Right hindlimb (tissue), 1 donor: Measurements from ENCODE around the gene TMEM170B.

ENCODE experiments used
- DNase-seq: peaks from one replicate; pipeline ENCODE4 v3.0.0-alpha.2; 2018

The TMEM170B gene

GRCh38 chr6:11586536-11586935 is 49.0 kb downstream of the TMEM170B start:
- no peak for DNase-seq

GRCh38 chr6:11589261-11589660 is 51.7 kb downstream of the TMEM170B start:
- no peak for DNase-seq

DNA sequence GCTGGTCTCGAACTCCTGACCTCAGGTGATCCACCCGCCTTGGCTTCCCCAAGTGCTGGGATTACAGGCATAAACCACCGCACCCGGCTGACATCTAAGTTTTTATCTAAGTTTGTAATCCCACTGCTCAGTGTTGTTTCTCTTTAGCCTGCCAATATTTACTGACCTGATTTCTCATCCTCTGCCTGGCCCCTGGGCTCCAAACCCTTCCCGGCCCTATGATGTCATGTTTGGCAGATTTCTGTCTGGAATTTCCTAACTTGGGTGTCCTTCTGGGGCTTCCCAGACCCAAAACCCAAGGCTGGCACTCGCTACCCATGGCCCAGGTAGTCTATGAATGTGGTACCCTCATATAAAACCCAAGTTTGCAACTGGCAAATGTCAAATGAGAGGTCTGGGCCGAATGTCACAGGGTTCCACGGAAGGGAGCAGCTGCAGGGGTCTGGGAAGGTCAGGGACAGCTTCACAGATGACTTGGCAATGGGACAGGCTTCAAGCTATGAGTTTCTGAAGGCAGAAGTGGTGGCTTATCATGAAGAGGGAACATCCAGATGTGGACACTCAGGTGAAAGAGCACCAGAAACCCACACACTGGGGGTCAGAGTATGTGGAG is 54.9 kb downstream of the TMEM170B start:
- DNase-seq = no peak

DNA sequence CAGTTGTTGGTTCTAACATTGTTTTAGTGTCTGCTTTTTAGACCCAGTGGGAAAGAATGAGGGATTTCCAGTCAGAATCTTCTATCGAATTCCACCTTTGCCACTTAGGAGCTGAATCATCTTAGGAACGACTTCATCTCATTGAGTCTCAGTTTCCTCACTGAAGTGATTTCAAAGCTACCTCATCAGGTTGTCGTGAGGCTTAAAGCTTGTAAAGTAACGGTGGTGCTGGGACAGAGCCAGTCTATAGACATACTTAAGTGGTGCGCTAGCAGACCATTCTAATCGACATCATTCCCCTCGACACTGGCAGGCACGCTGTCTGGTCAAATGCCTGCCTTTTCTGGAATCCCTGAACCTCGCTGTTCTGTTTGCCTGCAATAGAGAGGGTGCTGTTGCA is 55.5 kb downstream of the TMEM170B start:
- no peak for DNase-seq

- no peak for DNase-seq
Measured at GRCh38 chr6:11595903-11596302, 58.4 kb downstream of the TMEM170B start.

GRCh38 chr6:11596640-11597237 is 59.2 kb downstream of the TMEM170B start:
- DNase-seq = no peak

DNA sequence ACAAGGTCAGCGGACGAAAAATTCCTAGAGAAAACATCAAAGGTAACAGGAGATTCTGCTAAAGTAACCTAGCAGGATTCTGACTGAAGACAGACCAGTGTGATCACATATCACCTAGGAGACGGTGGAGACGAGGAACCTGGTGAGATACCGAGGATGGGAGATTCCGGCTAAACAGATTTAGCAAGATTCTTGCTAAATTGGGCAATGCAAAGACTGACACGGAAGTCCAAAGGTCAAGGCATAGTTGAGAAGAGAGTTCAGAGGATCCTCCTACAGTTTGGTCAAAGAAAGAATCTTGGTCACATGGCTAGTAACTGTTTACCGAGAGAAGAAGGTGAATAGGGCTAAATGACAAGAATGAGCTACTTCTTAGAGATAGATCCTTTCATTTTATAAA is 61.1 kb downstream of the TMEM170B start:
- no peak for DNase-seq

DNA sequence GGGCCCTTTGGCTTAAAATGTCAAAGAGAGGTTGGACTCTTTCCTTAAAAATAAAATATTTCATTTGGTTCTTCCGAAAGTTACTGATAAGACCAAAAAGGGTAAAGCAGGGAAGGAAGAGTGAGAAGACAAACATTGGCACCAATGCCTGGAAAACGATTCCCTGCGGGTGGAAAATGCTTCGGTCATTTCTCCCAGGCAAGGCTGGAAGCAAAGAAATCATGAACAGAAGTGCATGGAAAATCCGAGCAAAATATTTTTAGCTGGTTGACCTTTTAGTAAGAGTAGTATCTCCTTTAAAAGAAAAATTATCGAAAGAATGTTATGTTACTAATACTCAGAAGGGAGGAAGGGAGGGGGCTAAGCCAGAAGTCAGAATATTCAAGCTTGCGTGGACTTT is 62.7 kb downstream of the TMEM170B start:
- no peak for DNase-seq

- DNase-seq = no peak
Measured at GRCh38 chr6:11601776-11602605, 64.4 kb downstream of the TMEM170B start.

- DNase-seq = no peak
Measured at GRCh38 chr6:11604215-11604614, 66.7 kb downstream of the TMEM170B start.

DNA sequence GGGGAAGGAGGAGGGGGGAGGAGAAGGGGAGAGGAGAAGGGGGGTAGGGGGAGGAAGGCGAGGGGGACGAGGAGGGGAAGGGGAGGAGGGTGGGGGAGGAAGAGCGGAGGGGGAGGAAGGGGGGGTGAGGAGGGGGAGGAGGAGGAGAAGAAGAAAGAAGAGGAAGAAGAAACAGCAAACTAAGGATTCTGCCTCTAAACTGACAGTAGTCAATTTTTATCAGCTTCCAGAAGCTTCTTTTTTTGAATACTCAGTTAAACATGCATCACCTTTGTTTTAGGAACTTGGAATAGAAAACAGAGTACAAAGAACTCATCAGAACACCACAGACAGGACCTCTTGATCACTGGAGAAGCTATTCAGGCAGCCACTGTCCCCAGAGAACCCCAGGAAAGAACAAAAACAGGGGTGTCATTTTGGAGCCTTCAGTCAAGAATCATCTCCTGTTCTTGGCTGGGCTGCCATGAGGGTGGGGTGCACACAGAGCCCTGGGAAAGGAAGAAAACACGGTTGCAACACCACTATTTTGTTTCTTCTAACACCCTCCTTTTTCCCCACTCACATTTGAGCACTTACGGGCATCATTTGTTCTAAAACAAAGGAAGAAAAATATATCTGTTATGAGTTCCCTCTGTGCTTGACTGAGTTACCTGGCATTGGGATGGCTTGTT is 67.4 kb downstream of the TMEM170B start:
- no peak for DNase-seq

DNA sequence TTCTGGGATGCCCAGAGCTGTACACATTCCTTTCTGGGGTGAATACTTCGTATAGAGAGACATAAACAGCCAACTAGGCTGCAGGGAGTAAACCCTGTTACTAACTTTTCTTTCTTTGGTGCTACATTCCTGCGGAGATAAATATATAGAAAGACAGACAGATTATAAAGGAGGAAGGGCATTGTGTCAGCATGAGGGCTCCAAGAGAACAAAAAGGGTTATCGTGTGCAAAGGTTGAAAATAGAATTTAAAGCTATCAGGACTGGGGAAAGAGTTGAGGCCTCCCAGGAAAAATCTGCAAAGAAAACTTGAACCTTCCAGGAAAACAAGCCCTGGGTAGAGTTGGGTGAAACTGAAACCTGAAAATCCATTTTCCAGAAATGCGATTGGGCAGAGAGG is 68.0 kb downstream of the TMEM170B start:
- no peak for DNase-seq

GRCh38 chr6:11606332-11606731 is 68.8 kb downstream of the TMEM170B start:
- no peak for DNase-seq

- peak; percentile 66 for DNase-seq
Measured at GRCh38 chr6:11607383-11607782, 69.8 kb downstream of the TMEM170B start.

- no peak for DNase-seq
Measured at GRCh38 chr6:11608600-11609323, 71.2 kb downstream of the TMEM170B start.

DNA sequence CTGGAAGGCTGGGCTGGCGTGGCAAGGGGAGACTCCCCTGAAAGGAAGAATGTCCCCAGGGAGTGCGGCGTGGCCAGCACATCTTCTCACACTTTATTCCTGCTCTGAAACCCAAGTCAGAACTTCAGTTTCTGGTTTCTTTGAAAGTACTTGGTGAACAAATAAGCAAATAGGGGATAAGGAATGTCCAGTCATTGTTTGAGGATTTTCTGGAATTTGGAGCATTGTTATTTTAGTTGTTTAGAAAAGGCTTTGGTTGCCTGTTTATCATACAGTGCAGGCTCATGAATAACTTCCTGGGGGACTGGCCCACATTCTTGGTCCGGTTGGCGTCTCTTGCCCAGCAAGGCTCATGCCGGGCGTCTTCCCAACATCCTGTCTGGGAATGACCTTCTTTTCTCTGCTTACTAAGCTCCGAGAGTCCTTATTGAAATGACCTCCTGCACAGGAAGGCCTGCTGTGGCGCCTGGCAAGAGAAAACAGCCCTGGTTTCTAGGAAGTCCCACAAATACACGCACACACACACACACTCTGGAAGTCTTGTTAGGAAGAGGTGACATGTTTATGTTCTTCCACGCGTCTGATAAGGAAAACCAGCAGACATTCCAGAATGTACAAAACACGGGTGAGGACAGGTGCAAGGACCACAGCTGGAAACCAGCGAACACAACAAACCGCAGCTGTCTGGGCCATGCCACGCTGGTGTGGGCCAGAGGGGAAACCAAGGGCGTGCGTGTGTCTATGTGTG is 71.9 kb downstream of the TMEM170B start:
- peak; percentile 45 for DNase-seq

GRCh38 chr6:11613336-11613735 is 75.8 kb downstream of the TMEM170B start:
- DNase-seq = no peak

DNA sequence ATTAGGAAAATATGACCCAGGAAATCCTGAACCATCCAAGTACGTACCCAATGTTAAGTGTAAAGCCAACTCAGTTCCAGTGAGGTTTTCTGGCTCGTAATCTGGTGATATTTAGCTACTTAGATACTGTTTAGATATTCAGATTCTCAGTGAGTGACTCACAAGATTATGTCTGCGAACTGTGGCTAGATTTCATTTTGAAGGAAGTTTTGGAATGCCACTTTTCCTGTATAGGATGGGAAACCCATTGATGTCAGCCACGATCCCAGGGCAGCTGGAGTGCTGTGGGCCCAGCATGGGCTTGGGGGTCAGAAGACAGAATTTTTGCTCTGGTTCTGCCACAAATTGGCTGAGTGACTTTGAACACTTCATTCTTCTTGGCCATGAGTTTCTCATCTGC is 76.3 kb downstream of the TMEM170B start:
- no peak for DNase-seq

DNA sequence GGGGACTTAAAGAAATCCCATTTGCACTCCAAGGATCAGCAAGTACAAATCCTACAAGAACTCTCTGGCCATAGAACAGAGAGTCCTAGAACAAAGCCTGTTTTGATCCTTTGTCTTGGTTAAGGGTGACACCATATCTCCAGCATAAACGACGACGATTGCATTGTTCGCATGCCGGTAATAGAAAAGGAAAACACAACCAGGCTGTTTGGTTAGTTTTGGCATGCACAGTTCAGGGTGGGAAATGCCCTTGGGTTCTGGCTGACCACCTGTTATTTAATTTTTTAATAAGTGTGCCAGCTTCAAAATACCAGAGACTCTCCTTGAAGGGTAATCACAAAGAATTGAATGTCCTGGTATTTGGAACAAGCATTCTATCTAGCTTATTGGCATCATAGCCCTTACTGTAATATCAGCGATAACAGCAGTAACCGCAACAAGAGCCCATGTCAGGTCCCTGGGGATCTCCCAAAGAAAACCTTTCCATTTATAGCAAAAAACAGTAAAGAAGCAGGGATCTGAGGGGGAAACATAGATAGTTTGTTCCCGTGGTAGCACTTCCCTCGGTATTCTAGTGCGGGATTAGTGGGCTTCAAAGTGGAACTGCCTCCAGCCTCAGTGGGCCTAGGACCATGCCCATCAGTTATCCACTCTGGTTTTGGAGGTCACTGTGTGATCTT is 77.1 kb downstream of the TMEM170B start:
- no peak for DNase-seq

- DNase-seq = no peak
Measured at GRCh38 chr6:11615214-11615602, 77.7 kb downstream of the TMEM170B start.

GRCh38 chr6:11616200-11616611 is 78.7 kb downstream of the TMEM170B start:
- no peak for DNase-seq

GRCh38 chr6:11618533-11618932 is 81.0 kb downstream of the TMEM170B start:
- DNase-seq = no peak
